ENCODE measurements around the gene ADRA2B. TPM values are rescaled to one million over a fixed set of nuclear protein-coding genes. Genes with fewer than 3 reads are reported as not detected.

Gene ADRA2B
- total and polyA plus RNA-seq, 2 experiments from 2014 or later: not detected

GRCh38 chr2:96137321-96138178 is 21.2 kb upstream of the ADRA2B start:
- no peak overlapping the region for H3K4me2 ChIP-seq (ENCODE audit: unreplicated experiment)
- no peaks in the 10 kb centered on the region for H3K9me2 ChIP-seq (ENCODE audit: insufficient read depth)
- no peaks in the 10 kb centered on the region for H3K36me3 ChIP-seq (ENCODE audit: low read depth)
- no peak overlapping the region for H2AFZ ChIP-seq
- no peaks in the 10 kb centered on the region for H3F3A ChIP-seq (ENCODE audit: insufficient read depth)
- no peak for TF ChIP-seq EZH2phosphoT487 (IDR thresholded peaks at IDR 0.05; ENCODE audit: insufficient read depth, low read depth)
- TF ChIP-seq EZH2 (IDR thresholded peaks at IDR 0.05; ENCODE audit: insufficient read depth, poor library complexity, severe bottlenecking): no peak
- no peaks in the 10 kb centered on the region for H3K79me2 ChIP-seq (ENCODE audit: insufficient read depth)
- DNase-seq: no peak
- no peaks in the 10 kb centered on the region for H3K9me3 ChIP-seq (ENCODE audit: low read depth)
- 66 to 67% methylated on average over 15 of the region's 15 CpGs for WGBS, 2 experiments (ENCODE audit: low coverage in 1 of 2, low lambda C conversion rate in 2 of 2, missing lambda C conversion rate in 2 of 2)
- no peaks in the 10 kb centered on the region for H4K20me1 ChIP-seq (ENCODE audit: insufficient read depth)
- no peak overlapping the region for H3K4me3 ChIP-seq
- H3K4me1 ChIP-seq (ENCODE audit: insufficient read depth): no peaks in the 10 kb centered on the region
- H3K27ac ChIP-seq: no peak overlapping the region
- no peaks in the 10 kb centered on the region for H3K27me3 ChIP-seq (replicated peaks; ENCODE audit: insufficient read depth)
- H3K9ac ChIP-seq: no peak overlapping the region
- in situ Hi-C loops (cut with MboI): no loop called here

GRCh38 chr2:96136129-96136720 is 19.9 kb upstream of the ADRA2B start:
- WGBS, 2 experiments (ENCODE audit: low coverage in 1 of 2, low lambda C conversion rate in 2 of 2, missing lambda C conversion rate in 2 of 2): 59% methylated on average over 8 of the region's 8 CpGs
- TF ChIP-seq EZH2phosphoT487 (IDR thresholded peaks at IDR 0.05; ENCODE audit: insufficient read depth, low read depth) (no peak), EZH2 (IDR thresholded peaks at IDR 0.05; ENCODE audit: insufficient read depth, poor library complexity, severe bottlenecking) (no peak)
- Histone ChIP-seq H3K9ac (no peak overlapping the region), H4K20me1 (ENCODE audit: insufficient read depth) (no peaks in the 10 kb centered on the region), H3K9me2 (ENCODE audit: insufficient read depth) (no peaks in the 10 kb centered on the region), H3K36me3 (ENCODE audit: low read depth) (no peaks in the 10 kb centered on the region), H3K27me3 (replicated peaks; ENCODE audit: insufficient read depth) (no peaks in the 10 kb centered on the region), H3F3A (ENCODE audit: insufficient read depth) (no peaks in the 10 kb centered on the region), H2AFZ (no peak overlapping the region), H3K9me3 (ENCODE audit: low read depth) (no peaks in the 10 kb centered on the region), H3K4me2 (ENCODE audit: unreplicated experiment) (no peak overlapping the region), H3K4me1 (ENCODE audit: insufficient read depth) (no peaks in the 10 kb centered on the region), H3K27ac (no peak overlapping the region), H3K4me3 (no peak overlapping the region), H3K79me2 (ENCODE audit: insufficient read depth) (no peaks in the 10 kb centered on the region)
- no peak for DNase-seq
- in situ Hi-C loops (cut with MboI): no loop called here

- Histone ChIP-seq H3K27me3 (replicated peaks; ENCODE audit: insufficient read depth) (no peaks in the 10 kb centered on the region), H3K27ac (no peak overlapping the region), H3K36me3 (ENCODE audit: low read depth) (no peaks in the 10 kb centered on the region), H4K20me1 (ENCODE audit: insufficient read depth) (no peaks in the 10 kb centered on the region), H2AFZ (no peak overlapping the region), H3K4me3 (no peak overlapping the region), H3K79me2 (ENCODE audit: insufficient read depth) (no peaks in the 10 kb centered on the region), H3K9me2 (ENCODE audit: insufficient read depth) (no peaks in the 10 kb centered on the region), H3K9me3 (ENCODE audit: low read depth) (no peaks in the 10 kb centered on the region), H3F3A (ENCODE audit: insufficient read depth) (no peaks in the 10 kb centered on the region), H3K9ac (no peak overlapping the region), H3K4me2 (ENCODE audit: unreplicated experiment) (no peak overlapping the region), H3K4me1 (ENCODE audit: insufficient read depth) (no peaks in the 10 kb centered on the region)
- no peak for DNase-seq
- in situ Hi-C loops (cut with MboI): no loop called here
- 62 to 66% methylated on average over 5 of the region's 5 CpGs for WGBS, 2 experiments (ENCODE audit: low coverage in 1 of 2, low lambda C conversion rate in 2 of 2, missing lambda C conversion rate in 2 of 2)
- TF ChIP-seq EZH2phosphoT487 (IDR thresholded peaks at IDR 0.05; ENCODE audit: insufficient read depth, low read depth): no peak
- no peak for TF ChIP-seq EZH2 (IDR thresholded peaks at IDR 0.05; ENCODE audit: insufficient read depth, poor library complexity, severe bottlenecking)
Measured at GRCh38 chr2:96135621-96136020, 19.2 kb upstream of the ADRA2B start.

GRCh38 chr2:96135171-96135570 is 18.8 kb upstream of the ADRA2B start:
- no peak overlapping the region for H3K27ac ChIP-seq
- no peak overlapping the region for H2AFZ ChIP-seq
- no peaks in the 10 kb centered on the region for H4K20me1 ChIP-seq (ENCODE audit: insufficient read depth)
- H3K4me2 ChIP-seq (ENCODE audit: unreplicated experiment): no peak overlapping the region
- no peaks in the 10 kb centered on the region for H3K36me3 ChIP-seq (ENCODE audit: low read depth)
- H3K27me3 ChIP-seq (replicated peaks; ENCODE audit: insufficient read depth): no peaks in the 10 kb centered on the region
- no peaks in the 10 kb centered on the region for H3K9me3 ChIP-seq (ENCODE audit: low read depth)
- H3F3A ChIP-seq (ENCODE audit: insufficient read depth): no peaks in the 10 kb centered on the region
- H3K4me1 ChIP-seq (ENCODE audit: insufficient read depth): no peaks in the 10 kb centered on the region
- H3K79me2 ChIP-seq (ENCODE audit: insufficient read depth): no peaks in the 10 kb centered on the region
- DNase-seq: no peak
- in situ Hi-C loops (cut with MboI): no loop called here
- H3K9ac ChIP-seq: no peak overlapping the region
- whole genome bisulfite sequencing, 2 experiments (ENCODE audit: low coverage in 1 of 2, low lambda C conversion rate in 2 of 2, missing lambda C conversion rate in 2 of 2): 61 to 70% methylated on average over 9 of the region's 9 CpGs
- no peaks in the 10 kb centered on the region for H3K9me2 ChIP-seq (ENCODE audit: insufficient read depth)
- no peak overlapping the region for H3K4me3 ChIP-seq
- TF ChIP-seq EZH2 (IDR thresholded peaks at IDR 0.05; ENCODE audit: insufficient read depth, poor library complexity, severe bottlenecking) (no peak), EZH2phosphoT487 (IDR thresholded peaks at IDR 0.05; ENCODE audit: insufficient read depth, low read depth) (no peak)
